ENCODE results near the gene KRT78.

- TF ChIP-seq TARDBP (IDR thresholded peaks at IDR 0.05) (no peak), STAG1 (CRISPR knock-in tag; IDR thresholded peaks at IDR 0.05; ENCODE audit: borderline replicate concordance) (no peak), NFATC3 (IDR thresholded peaks at IDR 0.05) (no peak), EWSR1 (IDR thresholded peaks at IDR 0.05; ENCODE audit: borderline replicate concordance, low read depth, partially characterized antibody) (no peak), TAF15 (IDR thresholded peaks at IDR 0.05; ENCODE audit: low read depth, low read length) (no peak), RAD21 (CRISPR knock-in tag; conservative IDR thresholded peaks at IDR 0.05 in 1 of 2, IDR thresholded peaks at IDR 0.05 in 1 of 2) (no peak), SIX5 (IDR thresholded peaks at IDR 0.05; ENCODE audit: borderline replicate concordance in 1 of 2, insufficient read depth in 1 of 2, low read depth in 1 of 2, low read length in 2 of 2) (no peak), CEBPG (CRISPR knock-in tag; IDR thresholded peaks at IDR 0.05) (no peak), CEBPG (tag; conservative IDR thresholded peaks at IDR 0.05 in 1 of 2, IDR thresholded peaks at IDR 0.05 in 1 of 2) (no peak)
- TF ChIP-seq, protein P1, sequence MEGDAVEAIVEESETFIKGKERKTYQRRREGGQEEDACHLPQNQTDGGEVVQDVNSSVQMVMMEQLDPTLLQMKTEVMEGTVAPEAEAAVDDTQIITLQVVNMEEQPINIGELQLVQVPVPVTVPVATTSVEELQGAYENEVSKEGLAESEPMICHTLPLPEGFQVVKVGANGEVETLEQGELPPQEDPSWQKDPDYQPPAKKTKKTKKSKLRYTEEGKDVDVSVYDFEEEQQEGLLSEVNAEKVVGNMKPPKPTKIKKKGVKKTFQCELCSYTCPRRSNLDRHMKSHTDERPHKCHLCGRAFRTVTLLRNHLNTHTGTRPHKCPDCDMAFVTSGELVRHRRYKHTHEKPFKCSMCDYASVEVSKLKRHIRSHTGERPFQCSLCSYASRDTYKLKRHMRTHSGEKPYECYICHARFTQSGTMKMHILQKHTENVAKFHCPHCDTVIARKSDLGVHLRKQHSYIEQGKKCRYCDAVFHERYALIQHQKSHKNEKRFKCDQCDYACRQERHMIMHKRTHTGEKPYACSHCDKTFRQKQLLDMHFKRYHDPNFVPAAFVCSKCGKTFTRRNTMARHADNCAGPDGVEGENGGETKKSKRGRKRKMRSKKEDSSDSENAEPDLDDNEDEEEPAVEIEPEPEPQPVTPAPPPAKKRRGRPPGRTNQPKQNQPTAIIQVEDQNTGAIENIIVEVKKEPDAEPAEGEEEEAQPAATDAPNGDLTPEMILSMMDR (IDR thresholded peaks at IDR 0.05 in 2 of 3, conservative IDR thresholded peaks at IDR 0.05 in 1 of 3; ENCODE audit: insufficient read depth in 2 of 3, low read depth in 1 of 3, low read length in 3 of 3) = no peak
- TF ChIP-seq, protein P2, sequence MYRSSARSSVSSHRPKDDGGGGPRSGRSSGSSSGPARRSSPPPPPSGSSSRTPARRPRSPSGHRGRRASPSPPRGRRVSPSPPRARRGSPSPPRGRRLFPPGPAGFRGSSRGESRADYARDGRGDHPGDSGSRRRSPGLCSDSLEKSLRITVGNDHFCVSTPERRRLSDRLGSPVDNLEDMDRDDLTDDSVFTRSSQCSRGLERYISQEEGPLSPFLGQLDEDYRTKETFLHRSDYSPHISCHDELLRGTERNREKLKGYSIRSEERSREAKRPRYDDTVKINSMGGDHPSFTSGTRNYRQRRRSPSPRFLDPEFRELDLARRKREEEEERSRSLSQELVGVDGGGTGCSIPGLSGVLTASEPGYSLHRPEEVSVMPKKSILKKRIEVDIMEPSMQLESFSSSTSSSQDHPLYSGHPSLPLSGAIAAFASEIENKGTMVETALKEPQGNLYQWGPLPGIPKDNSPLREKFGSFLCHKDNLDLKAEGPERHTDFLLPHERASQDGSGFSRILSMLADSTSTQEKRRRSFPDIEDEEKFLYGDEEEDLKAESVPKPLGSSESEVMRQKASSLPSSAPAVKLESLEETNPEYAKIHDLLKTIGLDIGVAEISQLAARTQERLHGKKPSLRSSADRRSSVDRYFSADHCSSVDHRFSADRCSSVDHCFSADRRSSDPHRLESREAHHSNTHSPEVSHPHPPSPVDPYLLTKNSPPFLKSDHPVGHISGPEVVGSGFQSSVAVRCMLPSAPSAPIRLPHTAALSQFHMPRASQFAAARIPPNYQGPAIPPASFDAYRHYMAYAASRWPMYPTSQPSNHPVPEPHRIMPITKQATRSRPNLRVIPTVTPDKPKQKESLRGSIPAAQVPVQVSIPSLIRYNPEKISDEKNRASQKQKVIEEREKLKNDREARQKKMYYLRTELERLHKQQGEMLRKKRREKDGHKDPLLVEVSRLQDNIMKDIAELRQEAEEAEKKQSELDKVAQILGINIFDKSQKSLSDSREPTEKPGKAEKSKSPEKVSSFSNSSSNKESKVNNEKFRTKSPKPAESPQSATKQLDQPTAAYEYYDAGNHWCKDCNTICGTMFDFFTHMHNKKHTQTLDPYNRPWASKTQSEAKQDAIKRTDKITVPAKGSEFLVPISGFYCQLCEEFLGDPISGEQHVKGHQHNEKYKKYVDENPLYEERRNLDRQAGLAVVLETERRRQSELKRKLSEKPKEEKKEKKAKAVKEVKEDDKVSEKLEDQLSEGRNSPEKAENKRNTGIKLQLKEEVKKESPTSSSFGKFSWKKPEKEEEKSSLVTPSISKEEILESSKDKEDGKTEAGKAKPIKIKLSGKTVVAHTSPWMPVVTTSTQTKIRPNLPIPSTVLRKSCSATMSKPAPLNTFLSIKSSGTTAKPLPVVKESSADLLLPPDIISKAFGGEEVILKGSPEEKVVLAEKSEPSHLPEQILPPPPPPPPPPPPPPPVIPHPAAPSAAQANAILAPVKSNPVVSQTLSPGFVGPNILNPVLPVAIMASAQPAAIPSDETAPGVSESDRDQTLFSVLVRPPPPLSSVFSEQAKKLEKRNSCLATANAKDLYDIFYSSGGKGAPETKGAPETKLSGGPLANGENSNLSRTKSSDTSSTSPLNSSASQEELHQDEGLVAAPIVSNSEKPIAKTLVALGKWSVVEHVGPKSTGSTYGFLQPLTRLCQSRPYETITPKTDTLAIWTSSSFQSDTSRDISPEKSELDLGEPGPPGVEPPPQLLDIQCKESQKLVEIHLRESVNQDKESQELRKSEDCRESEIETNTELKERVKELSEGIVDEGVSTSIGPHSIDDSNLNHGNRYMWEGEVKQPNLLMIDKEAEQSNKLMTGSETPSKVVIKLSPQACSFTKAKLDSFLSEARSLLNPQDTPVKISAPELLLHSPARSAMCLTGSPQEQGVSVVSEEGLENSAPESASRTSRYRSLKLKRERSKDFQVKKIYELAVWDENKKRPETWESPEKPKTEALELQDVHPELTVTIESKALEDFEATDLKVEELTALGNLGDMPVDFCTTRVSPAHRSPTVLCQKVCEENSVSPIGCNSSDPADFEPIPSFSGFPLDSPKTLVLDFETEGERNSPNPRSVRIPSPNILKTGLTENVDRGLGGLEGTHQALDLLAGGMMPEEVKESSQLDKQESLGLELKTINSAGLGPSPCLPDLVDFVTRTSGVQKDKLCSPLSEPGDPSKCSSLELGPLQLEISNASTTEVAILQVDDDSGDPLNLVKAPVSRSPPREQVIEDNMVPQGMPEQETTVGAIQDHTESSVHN (IDR thresholded peaks at IDR 0.05; ENCODE audit: borderline replicate concordance in 1 of 2, low read depth in 1 of 2) = no peak
Observed at GRCh38 chr12:52836491-52837412, 12.0 kb downstream of the KRT78 start.

Measured in K562 (cell line).